Motor neuron (in vitro differentiated cells): ENCODE measurements around the gene POLRMT. TPM values are rescaled to one million over a fixed set of nuclear protein-coding genes. Genes with fewer than 3 reads are reported as not detected.
"Not testable (repeated sequence)": the region's sequence is repeated elsewhere in the genome, so short reads cannot be mapped to it uniquely, and the experiment has no call there.

Experiments used
- ATAC-seq, 8 experiments: fragments of 200-7000 bp; cut with Tn5 transposase; replicated peaks in 6 of 8; 2 replicates each; pipeline ENCODE4 v1.8.0; 2021; ENCODE audit warnings: mild to moderate bottlenecking in 8 of 8, moderate library complexity in 8 of 8
- H3K27ac ChIP-seq, 2 donors: fragments of 250-450 bp; sonication (Bioruptor Pico); 2 replicates each; pipeline ENCODE4 v1.9.0; 2021; ENCODE audit warnings: antibody characterized with exemption in 2 of 2, mild to moderate bottlenecking in 2 of 2, moderate library complexity in 1 of 2
- H3K4me1 ChIP-seq, 2 donors: fragments of 250-450 bp; sonication (Bioruptor Pico); replicated peaks in 1 of 2; 2 replicates each; pipeline ENCODE4 v1.6.1; 2021; ENCODE audit warnings: antibody characterized with exemption in 2 of 2, mild to moderate bottlenecking in 2 of 2, moderate library complexity in 1 of 2
- H3K4me3 ChIP-seq, 5 donors: fragments of 250-450 bp; sonication (Bioruptor Pico); 2 replicates each; pipeline ENCODE4 v1.9.0; 2021; ENCODE audit warnings: antibody characterized with exemption in 5 of 5, mild to moderate bottlenecking in 5 of 5, moderate library complexity in 4 of 5
- WGBS, 10 experiments: fragments of 450-650 bp; shearing (Covaris generic); methylation state at CpG; one replicate each; pipeline ENCODE4 v1.0.0; 2022; 5-methylcytosine and 5-hydroxymethylcytosine counted together
- in situ Hi-C, 9 experiments: fragments of 400-800 bp; cut with MboI; loops; one replicate each; pipeline ENCODE4 v1.15.0; 2021; ENCODE audit warnings: low sequenced_read_pairs in 9 of 9, low pct_unique_long_range_greater_than_20kb in 2 of 9; ENCODE audit not compliant: unreplicated experiment in 9 of 9
- total RNA-seq, 8 experiments: library from RNA; unstranded; fragments of 300-600 nt; gene quantifications; 2 replicates each; pipeline versions ENCODE4 v1.2.3 to v1.2.4, GENCODE V29; 2022

The POLRMT gene
- total RNA-seq, 8 experiments from 2014 or later: 18.3 to 56.9 (median 33.5) TPM

DNA sequence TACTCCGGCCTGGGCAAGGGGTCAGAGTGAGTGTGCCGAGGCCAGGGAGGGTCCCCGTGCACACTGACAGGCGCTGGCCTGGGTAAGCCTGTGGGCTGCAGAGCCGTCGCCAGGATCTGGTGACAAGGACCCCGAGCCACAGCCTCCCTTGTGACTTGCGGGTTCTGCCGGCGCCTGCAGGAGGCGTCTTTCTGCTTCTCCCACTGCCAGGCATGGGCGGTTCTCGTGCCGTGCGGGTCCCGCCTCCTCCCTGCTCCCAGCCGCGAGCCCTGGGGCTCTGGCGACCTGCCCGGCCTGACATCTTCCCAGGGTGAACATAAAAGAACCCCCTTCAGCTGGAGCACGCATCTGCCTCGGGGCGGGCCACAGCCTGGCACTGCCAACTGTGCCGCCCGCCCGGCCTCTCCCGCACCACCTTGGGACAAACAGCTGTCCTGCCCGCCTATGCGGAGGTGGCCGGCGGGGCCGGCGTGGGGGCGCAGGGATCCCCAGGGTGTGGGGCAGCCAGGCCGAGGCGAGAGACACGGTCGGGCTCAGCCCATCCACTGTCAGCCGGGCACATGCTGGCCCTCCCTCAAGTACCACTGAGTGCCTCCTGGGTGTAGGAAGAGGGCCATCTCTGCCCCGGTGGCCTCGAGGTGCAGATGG lies 45.1 kb downstream of the POLRMT start:
- no peak overlapping the region for H3K27ac ChIP-seq
- in situ Hi-C loops: loop anchor here in 2 of 9 experiments (25.0 kb wide), 1 partner anchor 149 kb away; no protein-coding TSS in a partner anchor
- peak; percentile 54 to 67 (median 58) for ATAC-seq
- peaks cover 16 to 32% of the 10 kb centered on the region in 2 donors for H3K4me1 ChIP-seq
- peak overlapping the region in 1 of 5 donors; percentile 2 for H3K4me3 ChIP-seq
- WGBS, 10 experiments: 4 to 20% (median 20%) methylated on average over 2 to 8 of the region's 41 CpGs; no CpG with 5 or more reads in 7 of the 10 experiments

GRCh38 chr19:585551-586110 lies 47.7 kb downstream of the POLRMT start:
- Histone ChIP-seq H3K27ac (no peak overlapping the region), H3K4me3 (no peak overlapping the region), H3K4me1 (peaks cover 7 to 22% of the 10 kb centered on the region in 2 donors)
- in situ Hi-C loops: loop anchor here in 2 of 9 experiments (25.0 kb wide), 1 partner anchor 152 kb away; no protein-coding TSS in a partner anchor
- ATAC-seq: no peak
- WGBS, 10 experiments: 33% methylated on average over 1 of the region's 10 CpGs; no CpG with 5 or more reads in 9 of the 10 experiments

DNA sequence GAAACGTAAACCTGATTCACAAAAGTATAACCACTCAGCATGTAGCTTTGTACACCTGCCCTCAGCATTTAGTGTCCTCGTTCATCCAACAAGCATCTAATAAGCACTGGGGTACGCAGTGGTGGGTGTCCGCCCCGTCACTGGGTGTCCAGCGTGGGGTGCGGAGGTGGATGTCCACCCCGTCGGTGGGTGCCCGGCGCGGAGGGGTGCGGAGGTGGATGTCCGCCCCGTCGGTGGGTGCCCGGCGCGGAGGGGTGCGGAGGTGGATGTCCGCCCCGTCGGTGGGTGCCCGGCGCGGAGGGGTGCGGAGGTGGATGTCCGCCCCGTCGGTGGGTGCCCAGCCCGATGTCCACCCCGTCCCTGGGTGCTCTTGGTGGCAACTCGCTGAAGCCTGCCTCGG lies 48.2 kb downstream of the POLRMT start:
- peaks cover 7 to 17% of the 10 kb centered on the region in 2 donors for H3K4me1 ChIP-seq
- not testable (repeated sequence) for ATAC-seq, H3K4me3 ChIP-seq, H3K27ac ChIP-seq
- 60 to 100% (median 100%) methylated on average over 1 to 2 of the region's 34 CpGs; no CpG with 5 or more reads in 7 of the 10 experiments for WGBS, 10 experiments
- in situ Hi-C loops: loop anchor here in 2 of 9 experiments (25.0 kb wide), 1 partner anchor 152 kb away; no protein-coding TSS in a partner anchor

GRCh38 chr19:584240-585001 lies 48.9 kb downstream of the POLRMT start:
- 0 to 100% (median 47%) methylated on average over 2 to 12 of the region's 38 CpGs; no CpG with 5 or more reads in 5 of the 10 experiments for WGBS, 10 experiments
- peaks cover 6 to 16% of the 10 kb centered on the region in 2 donors for H3K4me1 ChIP-seq
- H3K27ac ChIP-seq: no peak overlapping the region
- H3K4me3 ChIP-seq: no peak overlapping the region
- in situ Hi-C loops: loop anchor here in 2 of 9 experiments (25.0 kb wide), 1 partner anchor 153 kb away; no protein-coding TSS in a partner anchor
- ATAC-seq: peak; percentile 28 to 73 (median 62)

- Histone ChIP-seq H3K27ac (no peak overlapping the region), H3K4me1 (peaks cover 3 to 12% of the 10 kb centered on the region in 2 donors), H3K4me3 (no peak overlapping the region)
- WGBS, 10 experiments: 93 to 100% methylated on average over 1 to 3 of the region's 5 CpGs; no CpG with 5 or more reads in 8 of the 10 experiments
- no peak for ATAC-seq
- in situ Hi-C loops: loop anchor here in 2 of 9 experiments (25.0 kb wide), 1 partner anchor 153 kb away; no protein-coding TSS in a partner anchor
Measured at GRCh38 chr19:583968-584239, 49.4 kb downstream of the POLRMT start.

DNA sequence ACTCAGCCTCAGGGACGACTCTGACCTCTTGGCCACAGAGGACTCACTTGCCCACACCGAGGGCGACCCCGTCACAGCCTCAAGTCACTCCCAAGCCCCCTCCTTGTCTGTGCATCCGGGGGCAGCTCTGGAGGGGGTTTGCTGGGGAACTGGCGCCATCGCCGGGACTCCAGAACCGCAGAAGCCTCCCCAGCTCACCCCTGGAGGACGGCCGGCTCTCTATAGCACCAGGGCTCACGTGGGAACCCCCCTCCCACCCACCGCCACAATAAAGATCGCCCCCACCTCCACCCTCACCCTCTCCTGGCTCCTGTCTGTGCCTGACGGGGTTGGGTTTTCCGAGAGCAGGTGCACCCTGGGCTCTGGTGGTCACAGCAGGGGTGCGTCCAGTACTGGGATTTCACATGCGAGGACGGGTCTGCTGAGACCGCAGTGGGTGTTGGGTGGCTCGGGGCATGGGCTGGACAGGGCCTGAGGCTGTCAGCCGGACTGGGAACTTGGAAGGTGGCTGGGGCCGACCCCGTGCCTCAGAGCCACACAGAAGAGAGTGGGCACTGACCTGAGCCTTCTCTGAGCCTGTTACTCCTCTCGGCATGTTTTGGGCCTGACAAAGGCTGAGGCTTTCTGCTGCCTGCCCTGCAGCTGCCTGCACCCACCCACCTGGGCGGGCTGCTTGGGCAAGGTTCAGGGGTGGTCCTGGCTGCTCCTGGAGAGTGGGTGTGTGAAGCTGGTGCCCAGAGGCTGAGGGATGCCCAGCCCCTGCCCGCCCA lies 50.0 kb downstream of the POLRMT start:
- no peak overlapping the region for H3K27ac ChIP-seq
- H3K4me1 ChIP-seq: peaks cover 2 to 7% of the 10 kb centered on the region in 2 donors
- no peak for ATAC-seq
- 40 to 80% methylated on average over 1 of the region's 27 CpGs; no CpG with 5 or more reads in 8 of the 10 experiments for WGBS, 10 experiments
- no peak overlapping the region for H3K4me3 ChIP-seq
- in situ Hi-C loops: loop anchor here in 2 of 9 experiments (25.0 kb wide), 1 partner anchor 154 kb away; no protein-coding TSS in a partner anchor

- H3K27ac ChIP-seq: no peak overlapping the region
- peaks cover 0 to under 1% of the 10 kb centered on the region in 2 donors for H3K4me1 ChIP-seq
- no peak overlapping the region for H3K4me3 ChIP-seq
- no peak for ATAC-seq
- WGBS, 10 experiments: 7 to 100% (median 93%) methylated on average over 2 to 18 of the region's 31 CpGs; no CpG with 5 or more reads in 3 of the 10 experiments
- in situ Hi-C loops: loop anchor here in 2 of 9 experiments (25.0 kb wide), 1 partner anchor 155 kb away; no protein-coding TSS in a partner anchor
Measured at GRCh38 chr19:582497-583197, 50.7 kb downstream of the POLRMT start.

DNA sequence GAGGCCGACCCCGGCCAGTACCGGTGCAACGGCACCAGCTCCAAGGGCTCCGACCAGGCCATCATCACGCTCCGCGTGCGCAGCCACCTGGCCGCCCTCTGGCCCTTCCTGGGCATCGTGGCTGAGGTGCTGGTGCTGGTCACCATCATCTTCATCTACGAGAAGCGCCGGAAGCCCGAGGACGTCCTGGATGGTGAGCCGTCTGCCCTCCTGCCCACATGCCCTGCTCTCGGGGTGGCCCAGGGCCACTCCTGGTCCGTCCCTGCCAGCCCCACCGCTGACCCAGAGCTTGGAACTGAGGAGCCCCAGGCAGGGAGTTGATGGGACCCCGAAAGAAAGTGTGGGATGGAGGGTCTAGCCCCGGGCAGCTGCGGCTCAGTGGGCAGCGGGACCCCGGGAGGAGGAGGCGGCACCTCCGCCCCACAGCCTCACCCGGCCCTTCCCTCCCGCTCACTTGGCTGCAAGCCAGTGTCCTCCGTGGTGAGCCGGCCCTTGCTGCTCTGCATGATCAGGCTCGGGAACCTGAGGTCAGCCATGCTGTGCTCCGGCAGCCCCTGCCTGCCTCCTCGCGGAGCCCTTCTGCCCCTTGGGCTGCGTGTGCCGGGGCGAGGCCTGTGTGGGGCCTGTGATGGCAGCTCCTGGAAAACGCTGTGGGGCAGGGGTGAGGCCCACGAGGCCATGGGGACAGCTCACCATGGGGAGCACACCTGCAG lies 51.8 kb downstream of the POLRMT start:
- in situ Hi-C loops: loop anchor here in 2 of 9 experiments (25.0 kb wide), 1 partner anchor 156 kb away; no protein-coding TSS in a partner anchor
- 88 to 100% methylated on average over 2 to 8 of the region's 40 CpGs; no CpG with 5 or more reads in 8 of the 10 experiments for WGBS, 10 experiments
- Histone ChIP-seq H3K27ac (no peak overlapping the region), H3K4me3 (no peak overlapping the region), H3K4me1 (peaks cover 0 to 3% of the 10 kb centered on the region in 2 donors)
- no peak for ATAC-seq

DNA sequence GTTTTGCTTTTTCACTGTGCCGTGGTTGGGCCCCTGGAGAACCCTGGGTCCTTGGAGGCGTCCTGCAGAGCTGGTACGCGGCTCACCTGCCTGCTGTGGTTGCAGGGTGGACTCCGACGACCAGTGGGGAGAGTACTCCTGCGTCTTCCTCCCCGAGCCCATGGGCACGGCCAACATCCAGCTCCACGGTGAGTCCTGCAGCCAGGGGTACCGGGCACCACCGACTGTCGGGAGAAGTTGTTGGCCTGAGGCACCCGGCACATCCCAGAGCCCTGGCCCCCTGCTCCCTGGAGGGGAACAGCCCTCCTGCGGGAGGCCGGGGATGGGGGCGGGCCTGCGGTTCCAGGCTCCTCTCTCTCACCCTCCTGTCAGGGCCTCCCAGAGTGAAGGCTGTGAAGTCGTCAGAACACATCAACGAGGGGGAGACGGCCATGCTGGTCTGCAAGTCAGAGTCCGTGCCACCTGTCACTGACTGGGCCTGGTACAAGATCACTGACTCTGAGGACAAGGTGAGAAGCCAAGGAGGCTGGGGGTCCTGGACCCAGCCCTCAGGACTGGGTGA lies 53.0 kb downstream of the POLRMT start:
- no peak overlapping the region for H3K4me3 ChIP-seq
- no peak overlapping the region for H3K27ac ChIP-seq
- WGBS, 10 experiments: 75 to 96% (median 87%) methylated on average over 2 to 9 of the region's 22 CpGs; no CpG with 5 or more reads in 5 of the 10 experiments
- H3K4me1 ChIP-seq: peaks cover 7 to 13% of the 10 kb centered on the region in 2 donors
- in situ Hi-C loops: loop anchor here in 2 of 9 experiments (25.0 kb wide), 1 partner anchor 157 kb away; no protein-coding TSS in a partner anchor
- ATAC-seq: no peak

DNA sequence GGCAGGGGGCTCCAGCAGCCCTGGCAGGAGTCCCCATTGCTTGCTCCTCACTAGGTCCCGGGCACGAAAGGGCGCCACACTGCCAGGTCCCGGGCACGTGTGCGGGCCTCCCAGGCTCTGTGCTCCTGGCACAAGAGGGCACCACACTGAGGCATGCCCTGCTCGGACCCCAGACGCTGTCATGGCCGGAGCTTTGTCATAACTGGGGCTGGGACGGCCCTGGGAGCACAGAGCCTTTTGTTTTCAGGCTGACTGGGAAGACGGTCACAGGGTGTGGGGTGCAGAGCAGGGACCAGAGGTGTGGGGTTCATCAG lies 53.5 kb downstream of the POLRMT start:
- in situ Hi-C loops: loop anchor here in 2 of 9 experiments (25.0 kb wide), 1 partner anchor 158 kb away; no protein-coding TSS in a partner anchor
- 100% methylated on average over 3 of the region's 11 CpGs; no CpG with 5 or more reads in 9 of the 10 experiments for WGBS, 10 experiments
- Histone ChIP-seq H3K4me3 (no peak overlapping the region), H3K4me1 (peaks cover 8 to 13% of the 10 kb centered on the region in 2 donors), H3K27ac (no peak overlapping the region)
- no peak for ATAC-seq
